NCI-H187 (cell line): ENCODE results near the gene PAM.

Experiments
- DNase-seq, 2 experiments: peaks; one replicate each; lab custom pipeline; 2025; lab: John Stamatoyannopoulos, UW

Gene PAM

GRCh38 chr5:102863058-102863457 lies 108.0 kb downstream of the PAM start:
- DNase-seq: no peak

DNA sequence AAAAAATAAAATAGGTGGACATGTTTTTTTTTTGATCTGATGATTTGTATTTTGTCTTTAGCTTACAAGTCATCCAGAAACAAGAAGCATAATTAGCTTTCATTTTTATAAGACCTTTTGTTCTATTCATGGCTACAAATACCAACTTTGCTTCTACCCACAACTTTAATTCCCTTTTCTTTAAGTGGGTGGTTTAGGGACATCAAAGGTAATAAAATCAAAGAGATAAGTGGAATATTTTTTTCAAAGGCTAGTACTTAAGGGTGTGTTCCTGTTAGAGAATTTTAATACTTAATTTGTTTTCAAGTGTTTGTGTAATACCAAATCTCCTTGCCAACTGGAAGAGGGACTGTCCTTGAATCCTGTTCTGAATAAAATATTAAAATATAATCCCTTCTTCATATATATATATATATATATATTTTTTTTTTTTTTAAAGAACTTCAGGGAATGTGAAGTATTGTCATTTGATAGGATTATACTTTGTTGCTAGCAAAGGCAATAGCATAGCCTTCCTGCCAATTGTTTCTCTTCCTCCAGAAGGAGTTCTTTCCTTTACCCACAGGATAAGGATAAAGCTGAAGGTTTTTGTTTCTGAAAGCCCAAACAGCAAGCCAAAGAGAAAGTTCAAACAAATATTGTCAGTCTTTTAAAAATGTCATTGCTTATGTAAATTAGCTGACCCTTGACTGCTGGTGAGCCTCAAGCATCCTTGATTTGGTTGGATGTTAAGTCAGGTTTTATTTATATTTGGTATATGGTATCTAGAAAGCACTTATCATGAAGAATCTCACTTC lies 108.9 kb downstream of the PAM start:
- DNase-seq: no peak

DNA sequence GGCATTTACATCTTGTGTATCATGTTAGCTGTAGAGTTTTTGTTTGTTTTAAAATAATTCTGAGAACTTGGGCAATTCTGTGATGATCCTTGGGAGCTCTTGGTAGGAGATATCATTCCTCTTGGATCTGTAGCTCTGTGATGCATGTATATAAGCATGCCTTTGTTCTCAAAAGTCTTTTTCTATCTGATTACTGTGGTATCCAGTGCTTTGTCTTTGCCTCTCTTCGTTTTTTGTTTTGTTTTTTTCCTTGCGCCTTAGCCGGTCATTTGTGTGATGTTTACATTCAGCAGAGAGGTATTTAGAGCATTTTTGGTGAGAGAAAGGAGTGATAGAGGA lies 110.0 kb downstream of the PAM start:
- no peak for DNase-seq

- DNase-seq: peak; percentile 28 to 40
Measured at GRCh38 chr5:102865510-102866236, 110.6 kb downstream of the PAM start.

GRCh38 chr5:102866237-102866600 lies 111.1 kb downstream of the PAM start:
- no peak for DNase-seq

DNA sequence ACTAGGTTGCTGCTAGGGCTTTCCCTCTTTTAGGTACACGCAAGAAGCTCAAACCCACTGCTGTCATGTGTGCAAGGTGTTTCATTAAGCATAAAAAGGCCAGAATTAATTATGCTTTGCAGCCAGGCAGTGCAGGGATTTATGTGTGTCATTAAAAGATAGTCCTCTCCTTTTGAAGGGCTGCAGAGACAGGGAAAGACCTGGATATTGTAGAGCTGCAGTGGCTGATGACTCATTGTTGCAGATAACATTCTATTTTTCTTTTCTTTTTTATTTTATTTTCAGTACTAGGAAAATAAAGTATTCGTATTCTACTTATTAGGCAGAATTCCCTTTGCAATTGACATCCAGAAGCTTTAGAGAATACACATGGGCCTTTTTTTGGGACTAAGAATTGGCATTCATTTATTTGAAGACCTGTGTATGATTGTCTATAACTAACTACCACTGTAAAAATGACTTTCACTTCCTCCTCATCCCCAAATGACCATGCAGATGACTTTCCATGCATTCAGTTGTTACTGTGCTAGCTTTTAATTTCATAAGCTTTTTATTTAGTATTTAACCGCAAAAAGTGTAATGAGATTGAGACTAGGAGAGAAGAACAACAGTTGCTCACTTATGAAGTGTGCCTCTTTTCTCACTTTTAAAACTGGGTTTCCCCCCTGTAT lies 113.0 kb downstream of the PAM start:
- no peak for DNase-seq

DNA sequence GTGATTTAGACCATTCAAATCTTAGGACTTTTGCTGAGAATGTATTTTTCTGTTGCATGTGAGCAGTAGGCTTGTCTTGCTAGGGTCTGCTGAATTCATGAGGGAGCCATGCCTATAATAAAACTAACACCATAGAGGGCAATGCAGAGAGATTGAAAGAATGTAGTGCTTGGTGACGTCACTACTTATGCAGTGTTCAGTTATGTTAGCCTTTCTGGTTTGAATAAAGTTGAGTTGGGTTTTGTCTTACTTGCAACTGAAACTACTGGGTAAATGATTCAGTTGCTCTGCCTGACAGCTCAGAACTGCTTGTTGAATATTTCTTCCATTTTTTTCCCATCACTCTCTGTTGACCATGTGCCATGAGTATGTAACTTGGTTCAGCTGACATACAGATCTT lies 114.1 kb downstream of the PAM start:
- DNase-seq: no peak

GRCh38 chr5:102873379-102873932 lies 118.4 kb downstream of the PAM start:
- DNase-seq: no peak

DNA sequence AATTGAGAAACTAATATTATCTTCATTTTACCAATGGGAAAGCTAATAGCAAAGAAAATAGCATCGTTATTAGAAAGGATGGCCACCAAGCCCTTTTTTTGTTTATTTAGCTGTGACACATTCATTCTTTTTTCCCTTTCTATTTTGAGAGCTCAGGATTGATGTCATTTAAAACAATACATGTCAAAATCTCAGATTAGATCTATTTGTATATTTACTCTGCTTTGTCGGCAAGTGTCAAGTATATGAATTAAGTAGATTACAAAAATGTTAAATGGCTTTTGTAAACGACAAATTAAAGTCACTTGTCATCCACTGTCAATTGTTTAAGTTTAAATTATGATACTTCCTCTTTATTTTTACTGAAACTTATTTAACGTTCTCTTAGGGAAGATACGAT lies 118.9 kb downstream of the PAM start:
- no peak for DNase-seq

DNA sequence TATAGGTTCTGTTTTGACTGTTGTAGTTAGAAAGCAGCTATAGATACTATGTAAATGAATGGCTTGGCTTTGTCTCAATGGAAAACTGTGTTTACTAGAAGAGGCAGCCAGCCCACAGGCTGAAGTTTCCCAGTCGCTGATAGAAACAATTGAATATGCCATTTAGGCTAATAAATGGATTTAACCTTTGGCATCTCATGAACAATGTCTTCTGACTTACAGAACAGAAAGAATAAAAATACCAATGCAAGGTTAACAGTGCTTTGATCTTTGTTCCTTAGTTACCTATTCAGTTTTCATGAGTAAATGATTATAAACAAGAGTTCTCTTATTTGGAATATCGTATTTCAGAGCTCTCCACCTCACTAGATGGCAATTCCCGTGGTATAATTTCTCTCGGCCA lies 120.6 kb downstream of the PAM start:
- DNase-seq: no peak

DNA sequence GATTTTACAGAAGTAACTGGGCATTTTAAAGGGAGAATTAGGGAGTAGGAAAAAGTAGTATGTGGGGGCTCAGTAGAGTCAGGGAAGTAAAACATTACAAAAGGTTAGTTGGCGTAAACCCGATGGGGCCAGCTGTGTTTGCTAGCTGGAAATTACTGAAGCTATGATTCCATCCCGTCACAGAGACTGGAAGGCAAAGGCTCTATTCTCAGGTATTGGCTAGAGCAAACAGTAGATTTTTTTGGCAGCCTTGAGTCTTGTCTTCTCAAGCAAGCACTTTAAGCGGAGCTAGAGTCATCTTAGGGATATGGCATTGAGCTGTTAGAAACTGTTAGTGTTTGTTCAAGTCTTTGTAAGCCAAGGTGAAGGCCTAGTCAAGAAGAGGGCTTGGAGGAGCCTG lies 121.5 kb downstream of the PAM start:
- DNase-seq: no peak

DNA sequence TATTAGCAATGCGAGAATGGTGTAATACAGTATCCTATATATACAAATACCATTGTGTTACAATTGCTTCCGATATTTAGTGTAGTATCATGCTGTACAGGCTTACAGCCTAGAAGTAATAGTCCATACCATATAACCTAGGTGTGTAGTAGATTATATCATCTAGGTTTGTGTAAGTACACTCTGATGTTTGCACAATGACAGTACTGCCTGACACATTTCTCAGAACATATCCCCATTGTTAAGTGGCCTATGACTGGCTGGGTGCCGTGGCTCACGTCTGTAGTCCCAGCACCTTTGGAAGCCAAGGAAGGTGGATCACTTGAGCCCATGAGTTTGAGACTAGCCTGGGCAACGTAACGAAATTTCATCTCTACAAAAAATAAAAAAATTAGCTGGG lies 124.6 kb downstream of the PAM start:
- no peak for DNase-seq

- DNase-seq: no peak
Measured at GRCh38 chr5:102886586-102886985, 131.5 kb downstream of the PAM start.

GRCh38 chr5:102888483-102888882 lies 133.4 kb downstream of the PAM start:
- DNase-seq: no peak

DNA sequence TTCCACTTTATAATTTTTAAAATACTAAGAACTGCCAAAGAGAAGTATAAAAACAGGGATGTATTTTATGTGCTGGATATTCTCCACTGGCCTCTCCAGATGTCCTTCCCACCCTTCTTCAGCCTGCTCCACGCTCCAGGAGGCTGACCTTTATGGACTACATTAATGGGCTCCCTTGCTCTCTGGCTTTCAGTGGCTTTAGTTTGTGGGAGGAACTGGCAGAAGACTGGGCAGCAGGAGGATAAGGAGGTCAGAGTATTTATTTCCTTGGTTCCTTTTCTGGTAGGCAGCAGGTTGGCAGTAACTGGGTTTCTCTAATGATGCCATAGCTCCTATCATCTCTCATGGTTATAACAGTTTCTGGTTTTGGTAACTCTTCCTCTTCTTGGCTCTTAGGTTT lies 133.9 kb downstream of the PAM start:
- DNase-seq: no peak

DNA sequence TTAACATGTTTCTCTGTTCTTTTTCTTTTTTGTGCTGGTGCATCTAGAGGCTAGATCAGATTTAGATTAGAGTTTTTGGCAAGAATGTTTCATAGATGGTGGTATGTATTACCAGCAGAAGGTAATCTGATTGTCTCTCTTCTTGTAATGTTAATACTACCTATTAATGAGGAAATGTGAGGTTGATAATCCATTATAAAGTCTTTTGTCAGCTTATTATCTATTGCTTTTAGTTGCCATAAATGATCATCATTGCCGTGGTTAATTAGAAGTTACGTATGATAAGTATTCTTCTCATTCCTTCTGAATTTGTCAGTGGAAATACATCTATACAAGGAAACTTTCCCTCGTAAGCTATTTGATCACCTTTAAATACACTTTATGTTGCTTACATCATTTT lies 135.0 kb downstream of the PAM start:
- no peak for DNase-seq

DNA sequence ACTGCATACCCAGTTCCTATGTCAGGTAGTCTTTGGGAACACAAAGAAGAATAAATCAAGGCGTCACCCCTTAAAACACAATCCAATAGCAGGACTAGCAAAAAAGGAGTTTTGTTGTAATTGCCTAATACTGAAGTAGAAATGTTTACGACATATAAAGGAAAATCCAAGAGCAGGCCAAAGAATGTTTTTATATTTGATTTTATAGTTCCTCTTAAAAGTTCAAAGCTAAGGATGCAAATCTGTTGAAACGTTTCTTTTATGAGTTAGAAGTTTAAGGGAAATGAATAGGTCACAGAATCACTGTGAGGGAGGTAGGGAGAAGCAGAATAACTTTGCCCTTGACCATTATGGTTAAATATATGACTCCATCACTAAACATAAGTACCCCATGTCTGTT lies 136.1 kb downstream of the PAM start:
- no peak for DNase-seq

DNA sequence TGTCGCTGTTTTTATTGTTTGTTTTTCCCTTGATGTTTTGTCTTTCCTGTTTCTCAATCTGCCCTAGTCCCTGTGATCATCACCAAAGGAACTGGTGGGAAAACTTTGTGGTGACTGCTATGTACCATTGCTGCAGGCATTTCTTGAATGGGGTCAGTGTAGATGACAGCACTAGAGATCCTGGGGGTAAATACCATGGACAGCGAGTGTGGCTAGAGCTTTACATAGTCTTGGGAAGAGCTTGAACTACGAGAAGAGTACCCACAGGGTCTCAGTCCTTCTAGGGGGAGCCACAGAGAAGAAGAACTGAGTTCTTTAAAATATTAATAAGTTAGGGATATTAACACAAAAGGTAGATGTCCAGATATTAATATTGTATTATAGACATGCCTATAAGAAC lies 138.8 kb downstream of the PAM start:
- no peak for DNase-seq

- DNase-seq: no peak
Measured at GRCh38 chr5:102895234-102895633, 140.1 kb downstream of the PAM start.

GRCh38 chr5:102895976-102896375 lies 140.9 kb downstream of the PAM start:
- no peak for DNase-seq

- no peak for DNase-seq
Measured at GRCh38 chr5:102901424-102902134, 146.5 kb downstream of the PAM start.

DNA sequence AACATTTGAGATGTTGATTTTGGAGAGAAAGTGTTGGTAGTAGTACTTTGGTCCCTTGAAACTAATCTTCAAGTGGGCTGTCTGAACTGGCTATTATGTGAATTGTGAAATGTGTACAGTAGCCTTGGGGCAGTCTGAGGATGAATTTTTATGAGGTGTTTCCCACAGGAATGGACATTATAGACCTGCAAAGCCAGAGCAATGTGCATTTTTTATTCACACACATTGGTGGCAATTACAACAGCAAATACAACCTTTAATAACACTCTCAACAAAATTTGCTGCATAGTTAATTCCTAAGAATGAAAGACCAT lies 147.0 kb downstream of the PAM start:
- no peak for DNase-seq

DNA sequence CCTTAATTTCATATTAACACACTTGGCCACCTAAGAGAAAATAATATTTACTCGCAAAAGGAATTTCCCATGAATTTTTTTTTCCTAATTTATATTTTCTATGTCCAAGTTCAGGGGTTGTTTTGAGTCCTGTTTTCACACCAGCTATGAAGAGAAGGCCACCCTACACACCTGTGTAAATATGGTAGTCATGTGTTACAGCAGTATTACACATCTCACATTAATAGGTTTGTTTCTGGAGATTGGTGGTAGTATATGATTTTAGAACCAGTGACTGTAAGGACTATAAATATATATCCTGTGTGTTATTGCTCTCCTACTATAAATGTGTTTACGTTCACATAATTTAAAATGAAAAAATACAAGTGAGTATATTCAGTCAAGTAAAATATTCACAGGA lies 147.5 kb downstream of the PAM start:
- no peak for DNase-seq
